ENCODE data around the gene ARHGEF17. TPM values are rescaled to one million over a fixed set of nuclear protein-coding genes. Genes with fewer than 3 reads are reported as not detected.

Gene ARHGEF17
- total and polyA plus RNA-seq, 2 of the 13 experiments (the other 11 are each of a cell fraction or from before 2014, with no cell fraction given) = 10.7 to 28.8 TPM

GRCh38 chr11:73307323-73308002 lies 613 bp upstream of the ARHGEF17 start (continued):
- TF ChIP-seq ZBTB34 (CRISPR knock-in tag; IDR thresholded peaks at IDR 0.05) (no peak), KLF12 (CRISPR knock-in tag; IDR thresholded peaks at IDR 0.05; ENCODE audit: borderline replicate concordance) (no peak; the same call in 1 of the 2 replicates), MAZ (IDR thresholded peaks at IDR 0.05; ENCODE audit: borderline replicate concordance, low read depth, low read length) (peak; percentile 55; the same call in 1 of the 2 replicates), MAZ (CRISPR knock-in tag; IDR thresholded peaks at IDR 0.05; ENCODE audit: low read depth) (0 out of 2 replicates have a peak, but pooled peaks have one; percentile 72), ZNF282 (IDR thresholded peaks at IDR 0.05; ENCODE audit: partially characterized antibody) (no peak), ZKSCAN1 (IDR thresholded peaks at IDR 0.05; ENCODE audit: low read length) (no peak; the same call in 1 of the 2 replicates), HNF1A (IDR thresholded peaks at IDR 0.05; ENCODE audit: low read depth) (no peak), HNF1A (CRISPR knock-in tag; IDR thresholded peaks at IDR 0.05; ENCODE audit: borderline replicate concordance) (no peak), ZNF17 (CRISPR knock-in tag; IDR thresholded peaks at IDR 0.05) (no peak), ZNF792 (CRISPR knock-in tag; IDR thresholded peaks at IDR 0.05) (no peak; the same call in 1 of the 2 replicates), LBX2 (CRISPR knock-in tag; IDR thresholded peaks at IDR 0.05; ENCODE audit: borderline replicate concordance) (no peak), ASH2L (IDR thresholded peaks at IDR 0.05; ENCODE audit: insufficient read length, low read depth, low read length) (no peak), MXD3 (CRISPR knock-in tag; IDR thresholded peaks at IDR 0.05) (no peak), MIXL1 (CRISPR knock-in tag; IDR thresholded peaks at IDR 0.05) (0 out of 2 replicates have a peak, but pooled peaks have one; percentile 15), ZUFSP (CRISPR knock-in tag; IDR thresholded peaks at IDR 0.05; ENCODE audit: borderline replicate concordance) (no peak), ZNF317 (CRISPR knock-in tag; IDR thresholded peaks at IDR 0.05) (peak; percentile 41; the same call in 1 of the 2 replicates), MAFK (conservative IDR thresholded peaks at IDR 0.05 in 1 of 2, IDR thresholded peaks at IDR 0.05 in 1 of 2; ENCODE audit: low read length in 2 of 2) (no peak), JUND (CRISPR knock-in tag; IDR thresholded peaks at IDR 0.05) (no peak), ZNF10 (CRISPR knock-in tag; IDR thresholded peaks at IDR 0.05; ENCODE audit: borderline replicate concordance, low read depth) (no peak), NR1H2 (CRISPR knock-in tag; IDR thresholded peaks at IDR 0.05; ENCODE audit: borderline replicate concordance, low read depth) (no peak), MBD4 (IDR thresholded peaks at IDR 0.05; ENCODE audit: borderline replicate concordance, low read length) (no peak)

All from HepG2 (cell line).